Measurements from ENCODE around the gene EEF1AKMT4.

EEF1AKMT4 gene

DNA sequence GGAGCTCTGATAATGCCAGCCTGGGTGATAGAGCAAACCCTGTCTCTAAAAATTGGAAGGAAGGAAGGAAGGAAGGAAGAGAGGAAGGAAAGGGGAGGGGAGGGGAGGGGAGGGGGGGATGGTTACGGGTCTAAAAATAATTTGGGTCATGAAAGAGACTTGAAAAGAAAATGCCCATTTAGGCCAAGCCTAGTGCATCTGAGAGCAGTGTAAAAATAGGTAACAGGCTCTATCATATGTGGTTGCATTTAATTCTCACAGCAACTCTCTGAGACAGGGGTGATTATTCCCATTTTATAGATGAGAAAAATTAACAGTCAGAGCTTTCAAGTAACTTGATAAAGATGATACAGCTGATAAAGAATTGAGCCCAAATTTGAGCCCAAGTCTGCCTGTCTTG is 22.8 kb downstream of the EEF1AKMT4 start:
- no peaks in the 10 kb centered on the region for H3K9me2 ChIP-seq (replicated peaks; ENCODE audit: low read depth, low read length)
- H3K36me3 ChIP-seq (ENCODE audit: insufficient read depth, low read length): no peaks in the 10 kb centered on the region
- no peaks in the 10 kb centered on the region for H3K27me3 ChIP-seq (ENCODE audit: insufficient read depth, low read length, poor library complexity, severe bottlenecking)
- no peaks in the 10 kb centered on the region for H3K79me2 ChIP-seq (ENCODE audit: insufficient read depth, low read length)
- H3K9me3 ChIP-seq (ENCODE audit: insufficient read depth, low read depth, low read length): no peaks in the 10 kb centered on the region
- no peak overlapping the region for H3K4me3 ChIP-seq (ENCODE audit: low read length, poor library complexity, severe bottlenecking)
- H3F3A ChIP-seq (ENCODE audit: low read depth): no peaks in the 10 kb centered on the region
- TF ChIP-seq, protein P1, sequence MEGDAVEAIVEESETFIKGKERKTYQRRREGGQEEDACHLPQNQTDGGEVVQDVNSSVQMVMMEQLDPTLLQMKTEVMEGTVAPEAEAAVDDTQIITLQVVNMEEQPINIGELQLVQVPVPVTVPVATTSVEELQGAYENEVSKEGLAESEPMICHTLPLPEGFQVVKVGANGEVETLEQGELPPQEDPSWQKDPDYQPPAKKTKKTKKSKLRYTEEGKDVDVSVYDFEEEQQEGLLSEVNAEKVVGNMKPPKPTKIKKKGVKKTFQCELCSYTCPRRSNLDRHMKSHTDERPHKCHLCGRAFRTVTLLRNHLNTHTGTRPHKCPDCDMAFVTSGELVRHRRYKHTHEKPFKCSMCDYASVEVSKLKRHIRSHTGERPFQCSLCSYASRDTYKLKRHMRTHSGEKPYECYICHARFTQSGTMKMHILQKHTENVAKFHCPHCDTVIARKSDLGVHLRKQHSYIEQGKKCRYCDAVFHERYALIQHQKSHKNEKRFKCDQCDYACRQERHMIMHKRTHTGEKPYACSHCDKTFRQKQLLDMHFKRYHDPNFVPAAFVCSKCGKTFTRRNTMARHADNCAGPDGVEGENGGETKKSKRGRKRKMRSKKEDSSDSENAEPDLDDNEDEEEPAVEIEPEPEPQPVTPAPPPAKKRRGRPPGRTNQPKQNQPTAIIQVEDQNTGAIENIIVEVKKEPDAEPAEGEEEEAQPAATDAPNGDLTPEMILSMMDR (conservative IDR thresholded peaks at IDR 0.05; ENCODE audit: low read length): no peak
- no peak for TF ChIP-seq EZH2phosphoT487 (IDR thresholded peaks at IDR 0.05; ENCODE audit: borderline replicate concordance)
- no peak overlapping the region for H3K4me2 ChIP-seq (ENCODE audit: low read depth, low read length, poor library complexity, severe bottlenecking)
- H3K4me1 ChIP-seq (ENCODE audit: insufficient read depth, low read length, poor library complexity, severe bottlenecking): no peaks in the 10 kb centered on the region
- H2AFZ ChIP-seq (ENCODE audit: low read length): no peak overlapping the region
- no peak overlapping the region for H3K9ac ChIP-seq (ENCODE audit: low read depth, low read length, poor library complexity, severe bottlenecking)
- H4K20me1 ChIP-seq (ENCODE audit: insufficient read depth, low read length, poor library complexity, severe bottlenecking): no peaks in the 10 kb centered on the region

DNA sequence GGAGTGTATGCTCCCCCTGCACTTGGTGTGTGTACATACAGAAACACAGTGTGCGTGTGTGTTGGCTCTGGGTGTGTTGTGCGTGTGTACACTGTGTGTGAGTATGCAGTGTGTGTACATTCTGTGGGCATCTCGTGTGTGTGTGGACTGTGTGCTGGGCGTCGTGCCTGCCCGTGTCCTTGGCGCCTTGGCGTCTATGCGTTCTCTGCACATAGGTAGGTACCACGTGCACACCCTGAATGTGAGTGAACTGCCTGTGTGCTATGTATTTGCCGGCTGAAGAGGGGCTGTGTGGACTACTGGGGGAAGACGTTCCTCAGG is 25.9 kb downstream of the EEF1AKMT4 start:
- H2AFZ ChIP-seq (ENCODE audit: low read length): no peak overlapping the region
- H3F3A ChIP-seq (ENCODE audit: low read depth): no peaks in the 10 kb centered on the region
- H3K4me1 ChIP-seq (ENCODE audit: insufficient read depth, low read length, poor library complexity, severe bottlenecking): no peaks in the 10 kb centered on the region
- no peaks in the 10 kb centered on the region for H4K20me1 ChIP-seq (ENCODE audit: insufficient read depth, low read length, poor library complexity, severe bottlenecking)
- no peaks in the 10 kb centered on the region for H3K27me3 ChIP-seq (ENCODE audit: insufficient read depth, low read length, poor library complexity, severe bottlenecking)
- no peak for TF ChIP-seq EZH2phosphoT487 (IDR thresholded peaks at IDR 0.05; ENCODE audit: borderline replicate concordance)
- TF ChIP-seq, protein P1 (conservative IDR thresholded peaks at IDR 0.05; ENCODE audit: low read length): no peak
- no peaks in the 10 kb centered on the region for H3K9me2 ChIP-seq (replicated peaks; ENCODE audit: low read depth, low read length)
- H3K9me3 ChIP-seq (ENCODE audit: insufficient read depth, low read depth, low read length): no peaks in the 10 kb centered on the region
- no peak overlapping the region for H3K4me2 ChIP-seq (ENCODE audit: low read depth, low read length, poor library complexity, severe bottlenecking)
- no peak overlapping the region for H3K9ac ChIP-seq (ENCODE audit: low read depth, low read length, poor library complexity, severe bottlenecking)
- no peak overlapping the region for H3K4me3 ChIP-seq (ENCODE audit: low read length, poor library complexity, severe bottlenecking)
- no peaks in the 10 kb centered on the region for H3K79me2 ChIP-seq (ENCODE audit: insufficient read depth, low read length)
- no peaks in the 10 kb centered on the region for H3K36me3 ChIP-seq (ENCODE audit: insufficient read depth, low read length)

DNA sequence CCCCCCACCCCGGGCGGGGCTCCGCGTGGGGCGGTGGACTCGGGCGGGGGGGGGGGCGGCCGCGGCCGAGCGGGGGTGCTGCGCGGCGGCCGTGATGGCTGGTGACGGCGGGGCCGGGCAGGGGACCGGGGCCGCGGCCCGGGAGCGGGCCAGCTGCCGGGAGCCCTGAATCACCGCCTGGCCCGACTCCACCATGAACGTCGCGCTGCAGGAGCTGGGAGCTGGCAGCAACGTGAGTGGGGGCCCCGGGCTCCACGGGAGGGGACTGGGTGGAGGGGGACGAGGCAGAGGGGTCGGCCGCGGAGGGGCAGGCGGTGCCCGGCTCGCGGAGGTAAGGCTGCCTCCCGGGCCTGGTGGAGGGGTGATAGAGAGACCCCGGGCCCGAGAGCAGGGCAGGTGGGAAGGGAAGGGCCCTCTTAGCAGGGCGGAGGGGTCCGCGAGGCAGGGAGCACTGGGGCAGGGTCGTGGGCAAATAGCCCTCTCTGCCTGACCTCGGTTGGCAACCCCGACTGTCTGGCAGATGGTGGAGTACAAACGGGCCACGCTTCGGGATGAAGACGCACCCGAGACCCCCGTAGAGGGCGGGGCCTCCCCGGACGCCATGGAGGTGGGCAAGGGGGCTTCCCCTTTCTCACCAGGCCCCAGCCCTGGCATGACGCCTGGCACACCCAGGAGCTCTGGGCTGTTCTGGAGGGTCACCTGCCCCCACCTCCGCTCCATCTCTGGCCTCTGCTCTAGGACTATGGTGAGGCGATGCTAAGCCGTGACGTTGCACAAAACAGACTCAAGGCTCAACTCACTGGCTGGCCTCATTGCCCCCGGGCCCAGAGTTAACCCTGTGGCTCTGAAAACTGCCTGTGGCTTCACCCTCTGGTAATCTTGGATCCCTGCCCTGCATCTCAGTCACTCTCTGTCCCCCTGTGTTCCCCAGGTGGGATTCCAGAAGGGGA is 26.8 kb downstream of the EEF1AKMT4 start, which contains the start of gene ECE2:
ECE2 (plus strand) TSS at position 62 of the 950 bp plus-strand sequence; CDS start at position 194, 132 bp downstream.
- Histone ChIP-seq H3K27me3 (ENCODE audit: insufficient read depth, low read length, poor library complexity, severe bottlenecking) (no peaks in the 10 kb centered on the region), H3K9me2 (replicated peaks; ENCODE audit: low read depth, low read length) (no peaks in the 10 kb centered on the region), H4K20me1 (ENCODE audit: insufficient read depth, low read length, poor library complexity, severe bottlenecking) (no peaks in the 10 kb centered on the region), H3K79me2 (ENCODE audit: insufficient read depth, low read length) (no peaks in the 10 kb centered on the region), H3K4me1 (ENCODE audit: insufficient read depth, low read length, poor library complexity, severe bottlenecking) (no peaks in the 10 kb centered on the region), H3K9me3 (ENCODE audit: insufficient read depth, low read depth, low read length) (no peaks in the 10 kb centered on the region), H3K4me2 (ENCODE audit: low read depth, low read length, poor library complexity, severe bottlenecking) (no peak within 1 kb of the TSS), H2AFZ (ENCODE audit: low read length) (no peak within 1 kb of the TSS), H3K9ac (ENCODE audit: low read depth, low read length, poor library complexity, severe bottlenecking) (no peak within 1 kb of the TSS), H3F3A (ENCODE audit: low read depth) (no peaks in the 10 kb centered on the region), H3K36me3 (ENCODE audit: insufficient read depth, low read length) (no peaks in the 10 kb centered on the region), H3K4me3 (ENCODE audit: low read length, poor library complexity, severe bottlenecking) (no peak within 1 kb of the TSS)
- TF ChIP-seq, protein P1 (conservative IDR thresholded peaks at IDR 0.05; ENCODE audit: low read length): no peak
- no peak for TF ChIP-seq EZH2phosphoT487 (IDR thresholded peaks at IDR 0.05; ENCODE audit: borderline replicate concordance)

Measured in Loucy (cell line).